ENCODE measurements around the gene FIGNL1. TPM values are rescaled to one million over a fixed set of nuclear protein-coding genes. Genes with fewer than 3 reads are reported as not detected.

The FIGNL1 gene
- total RNA-seq, 2 experiments from 2014 or later = 10.4 to 11.5 TPM

- peak overlapping the region in 1 of 2 donors; percentile 37 for H3K27ac ChIP-seq (ENCODE audit: low read depth in 1 of 2, low read length in 2 of 2)
Measured at GRCh38 chr7:50406935-50407334, 43.2 kb downstream of the FIGNL1 start.

GRCh38 chr7:50405221-50405620, 44.9 kb downstream of the FIGNL1 start:
- H3K27me3 ChIP-seq (ENCODE audit: control insufficient read depth in 1 of 2, insufficient read depth in 2 of 2, low read length in 2 of 2) = no peaks in the 10 kb centered on the region
- Mint-ChIP-seq H3K9me3 (no peaks in the 10 kb centered on the region), H3K4me1 (ENCODE audit: low read depth) (peaks cover 83% of the 10 kb centered on the region), H3K27me3 (no peaks in the 10 kb centered on the region), H3K27ac (peak overlapping the region; percentile 79), H3K36me3 (ENCODE audit: low read depth) (peaks cover 52% of the 10 kb centered on the region), H3K4me3 (no peak overlapping the region)
- ATAC-seq (ENCODE audit: poor library complexity) = no peak
- ChIA-PET POLR2A (interaction anchor here (1.0 to 1.2 kb wide), 2 partner anchors 13 to 199 kb away, joined by 3 to 5 read pairs; no protein-coding TSS in a partner anchor), CTCF (no interaction called here)
- peaks cover 49% of the 10 kb centered on the region for H3K4me1 ChIP-seq (ENCODE audit: insufficient read depth, low read length)
- intact Hi-C loops (cut with DNase I, micrococcal nuclease) = no loop called here
- DNase-seq = peak in 1 of 14 experiments; percentile 22
- H3K27ac ChIP-seq (ENCODE audit: low read depth in 1 of 2, low read length in 2 of 2) = peak overlapping the region in 1 of 2 donors; percentile 37
- TF ChIP-seq CTCF (IDR thresholded peaks at IDR 0.05) = no peak
- no peaks in the 10 kb centered on the region for H3K9me3 ChIP-seq (ENCODE audit: control insufficient read depth in 1 of 2, insufficient read depth in 1 of 2, low read length in 2 of 2)
- H3K36me3 ChIP-seq (ENCODE audit: insufficient read depth, low read length) = peaks cover 42% of the 10 kb centered on the region
- H3K4me3 ChIP-seq (ENCODE audit: low read length) = no peak overlapping the region

More at GRCh38 chr7:50406935-50407334, 43.2 kb downstream of the FIGNL1 start:
- DNase-seq (no peak), ATAC-seq (ENCODE audit: poor library complexity) (no peak)
- no peak overlapping the region for H3K4me3 Mint-ChIP-seq
- intact Hi-C loops (cut with DNase I, micrococcal nuclease) = no loop called here
- Histone ChIP-seq H3K4me3 (ENCODE audit: low read length) (no peak overlapping the region), H3K4me1 (ENCODE audit: insufficient read depth, low read length) (peaks cover 53% of the 10 kb centered on the region), H3K9me3 (ENCODE audit: control insufficient read depth in 1 of 2, insufficient read depth in 1 of 2, low read length in 2 of 2) (no peaks in the 10 kb centered on the region), H3K36me3 (ENCODE audit: insufficient read depth, low read length) (peaks cover 25% of the 10 kb centered on the region), H3K27me3 (ENCODE audit: control insufficient read depth in 1 of 2, insufficient read depth in 2 of 2, low read length in 2 of 2) (no peaks in the 10 kb centered on the region)
- ChIA-PET CTCF (interaction anchor here (1.2 kb wide), 1 partner anchor 11 kb away, joined by 3 read pairs; no protein-coding TSS in a partner anchor), POLR2A (interaction anchor here (0.6 to 1.5 kb wide), 6 partner anchors 9 to 201 kb away, joined by 3 to 6 read pairs (median 3); no protein-coding TSS in a partner anchor)
- H3K36me3 Mint-ChIP-seq (ENCODE audit: low read depth) = peaks cover 35% of the 10 kb centered on the region
- no peaks in the 10 kb centered on the region for H3K27me3 Mint-ChIP-seq
- no peak for TF ChIP-seq CTCF (IDR thresholded peaks at IDR 0.05)
- H3K9me3 Mint-ChIP-seq = no peaks in the 10 kb centered on the region
- H3K4me1 Mint-ChIP-seq (ENCODE audit: low read depth) = peaks cover 73% of the 10 kb centered on the region
- H3K27ac Mint-ChIP-seq = peak overlapping the region; percentile 79

- DNase-seq (no peak), ATAC-seq (ENCODE audit: poor library complexity) (peak; percentile 26)
- Histone ChIP-seq H3K27ac (ENCODE audit: low read depth in 1 of 2, low read length in 2 of 2) (peak overlapping the region in 1 of 2 donors; percentile 37), H3K4me1 (ENCODE audit: insufficient read depth, low read length) (peaks cover 44% of the 10 kb centered on the region), H3K27me3 (ENCODE audit: control insufficient read depth in 1 of 2, insufficient read depth in 2 of 2, low read length in 2 of 2) (no peaks in the 10 kb centered on the region), H3K36me3 (ENCODE audit: insufficient read depth, low read length) (peaks cover 50% of the 10 kb centered on the region), H3K9me3 (ENCODE audit: control insufficient read depth in 1 of 2, insufficient read depth in 1 of 2, low read length in 2 of 2) (no peaks in the 10 kb centered on the region), H3K4me3 (ENCODE audit: low read length) (no peak overlapping the region)
- Mint-ChIP-seq H3K4me3 (no peak overlapping the region), H3K36me3 (ENCODE audit: low read depth) (peaks cover 58% of the 10 kb centered on the region), H3K27ac (peak overlapping the region; percentile 79), H3K27me3 (no peaks in the 10 kb centered on the region), H3K9me3 (no peaks in the 10 kb centered on the region), H3K4me1 (ENCODE audit: low read depth) (peaks cover 78% of the 10 kb centered on the region)
- no peak for TF ChIP-seq CTCF (IDR thresholded peaks at IDR 0.05)
- ChIA-PET CTCF (no interaction called here), POLR2A (no interaction called here)
- intact Hi-C loops (cut with DNase I, micrococcal nuclease) = no loop called here
Measured at GRCh38 chr7:50404392-50404791, 45.8 kb downstream of the FIGNL1 start.
